NT2/D1 (cell line): ENCODE results near the gene DNAJA2.

ENCODE experiments used
- YY1 ChIP-seq: IDR thresholded peaks from 2 replicates; pipeline ENCODE4 v1.6.1; 2011; ENCODE audit not compliant: insufficient read length, insufficient read depth
- ZNF274 ChIP-seq: IDR thresholded peaks from 2 replicates; pipeline ENCODE4 v1.6.1; 2011; ENCODE audit warnings: mild to moderate bottlenecking, low read depth, low read length

DNA sequence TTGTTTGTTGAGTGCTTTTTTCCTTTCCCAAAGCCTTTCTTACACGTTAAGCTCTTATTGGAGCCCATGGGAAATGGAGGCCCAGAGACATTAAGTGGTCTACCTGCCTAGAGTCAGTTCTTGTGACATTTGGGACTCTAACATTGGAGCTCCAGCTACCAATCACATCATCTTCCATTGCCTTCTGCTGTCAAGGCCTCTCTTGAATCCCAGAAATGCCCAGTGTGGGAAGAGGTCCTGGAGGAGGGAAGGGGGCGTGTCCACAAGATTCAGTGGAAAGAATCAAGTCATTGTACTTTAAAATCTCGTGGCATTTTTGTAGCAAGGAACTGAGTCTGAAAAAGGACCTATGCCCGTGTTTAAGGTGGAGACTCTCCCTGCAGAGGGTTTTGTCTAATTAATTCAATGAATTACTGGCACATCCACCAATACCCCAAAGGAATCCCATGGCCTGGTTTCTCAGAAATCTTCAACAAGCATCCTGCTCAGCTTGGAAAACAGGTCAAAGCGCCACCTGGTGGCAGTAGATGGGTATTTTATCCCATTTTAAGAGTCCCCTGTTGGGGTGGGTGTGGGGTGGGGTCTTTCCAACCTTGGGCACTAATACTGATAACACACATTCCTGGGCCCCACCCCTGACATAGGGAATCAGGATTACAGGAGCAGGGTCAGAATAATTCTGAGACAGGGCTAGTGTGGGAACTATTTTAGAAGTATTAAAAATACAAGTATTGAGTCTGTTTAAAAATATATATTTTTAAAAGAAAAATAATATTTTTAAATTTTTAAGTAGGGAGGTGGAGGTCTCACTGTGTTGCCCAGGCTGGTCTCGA is 64.7 kb downstream of the DNAJA2 start:
- no peak for TF ChIP-seq YY1
- no peak for TF ChIP-seq ZNF274
